Measurements from ENCODE around the gene APPL2.

DNA sequence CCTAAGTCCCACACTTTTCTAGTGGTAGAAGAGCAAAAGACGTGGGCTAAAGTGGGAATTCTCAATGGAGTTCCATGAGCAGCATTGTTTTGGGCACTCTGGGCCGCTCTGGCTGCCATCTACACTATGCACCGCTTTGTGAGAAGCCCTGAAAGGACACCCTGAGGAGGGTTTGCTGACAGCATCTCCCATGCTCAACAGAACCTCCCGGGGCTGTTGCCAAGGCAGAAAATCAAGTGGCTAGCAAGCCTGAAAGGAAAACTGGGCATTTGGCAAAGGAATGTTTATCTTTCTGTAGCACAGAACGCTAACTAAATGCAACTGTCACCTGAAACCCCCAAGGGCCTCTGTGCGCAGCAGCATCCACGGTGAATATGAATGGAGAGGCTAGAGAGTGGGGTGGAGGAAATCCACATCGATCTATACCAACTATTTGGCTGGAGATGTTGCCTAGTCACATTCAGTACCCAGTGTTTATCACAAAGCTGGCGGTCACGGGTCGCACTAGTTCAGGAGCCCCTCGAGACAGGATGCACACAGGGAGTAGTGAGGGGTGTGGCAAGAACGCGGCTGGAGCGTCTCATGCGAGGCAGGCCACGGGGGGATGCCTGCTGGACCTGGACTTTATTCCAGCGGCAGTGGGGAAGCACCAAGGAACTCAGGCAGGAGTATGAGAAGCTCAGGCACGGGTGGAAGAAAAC lies 14.2 kb downstream of the APPL2 start:
- TF ChIP-seq GATA3 (IDR thresholded peaks at IDR 0.05; ENCODE audit: low read depth, low read length), result no peak
- TF ChIP-seq GATA2 (IDR thresholded peaks at IDR 0.05; ENCODE audit: low read depth, low read length), result no peak
